ENCODE results near the gene MDM2. TPM values are rescaled to one million over a fixed set of nuclear protein-coding genes. Genes with fewer than 3 reads are reported as not detected.

MDM2 gene
- total and polyA plus RNA-seq, 2 of the 13 experiments (the other 11 are each of a cell fraction or from before 2014, with no cell fraction given): 29.3 to 314 TPM

DNA sequence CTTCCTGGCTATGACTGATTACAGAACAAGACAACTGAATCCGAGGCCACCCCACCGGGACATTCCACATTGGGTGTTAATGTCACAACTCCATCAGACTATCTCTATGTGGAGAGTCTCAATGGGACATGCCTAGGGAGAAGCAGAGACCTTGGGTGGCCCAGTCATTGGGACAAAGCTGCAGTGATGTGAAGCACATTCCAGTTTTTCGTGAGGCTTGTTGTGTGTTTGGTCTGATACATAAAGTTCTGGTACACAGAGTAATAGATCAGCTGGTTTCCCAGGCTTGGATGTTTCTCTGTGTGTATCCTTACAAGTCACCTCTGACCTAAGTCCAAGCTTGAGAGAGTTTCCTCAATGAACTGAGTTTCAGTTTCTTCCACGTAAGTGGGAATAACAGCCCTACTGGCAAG is 82.7 kb downstream of the MDM2 start:
- Histone ChIP-seq H2AFZ (ENCODE audit: low read length) (no peak overlapping the region), H3K36me3 (replicated peaks in 1 of 2; ENCODE audit: control insufficient read depth in 1 of 2, insufficient read depth in 2 of 2, low read length in 2 of 2) (no peaks in the 10 kb centered on the region), H3K9ac (ENCODE audit: insufficient read depth, low read depth, low read length) (no peak overlapping the region), H4K20me1 (ENCODE audit: insufficient read depth, low read length) (no peaks in the 10 kb centered on the region), H3K4me2 (ENCODE audit: low read depth, low read length) (no peak overlapping the region), H3K4me1 (ENCODE audit: insufficient read depth, low read length) (peaks cover 6% of the 10 kb centered on the region), H3K9me3 (ENCODE audit: low read length) (no peaks in the 10 kb centered on the region), H3K79me2 (ENCODE audit: insufficient read depth, low read length) (no peaks in the 10 kb centered on the region), H3K27me3 (ENCODE audit: control insufficient read depth in 1 of 2, insufficient read depth in 2 of 2, low read length in 2 of 2) (no peaks in the 10 kb centered on the region), H3K27ac (ENCODE audit: extremely low read length, insufficient read depth, low read length) (no peak overlapping the region), H3K4me3 (replicated peaks in 1 of 3; ENCODE audit: insufficient read depth in 1 of 3, low read depth in 2 of 3, low read length in 3 of 3) (no peak overlapping the region)
- 11% methylated on average over 4 of the region's 4 CpGs for WGBS (ENCODE audit: low lambda C conversion rate)
- ChIA-PET POLR2A (no interaction called here), CTCF (ENCODE audit: low intra/inter-chr PET ratio, low total read pairs) (no interaction called here)
- no peak for DNase-seq (ENCODE audit: low spot score)
- in situ Hi-C loops (cut with HindIII; ENCODE audit: extremely low pct_ligation_motif_present, low pct_unique_long_range_greater_than_20kb) (no loop called here), intact Hi-C loops (cut with micrococcal nuclease; ENCODE audit: unreplicated experiment) (no loop called here)
- FAIRE-seq: no peak
- no TSS peak for BruUV-seq (replicated peaks)
- ATAC-seq: no peak
- no peak for TF ChIP-seq ZNF230 (CRISPR knock-in tag; IDR thresholded peaks at IDR 0.05)
- TF ChIP-seq, protein P1, sequence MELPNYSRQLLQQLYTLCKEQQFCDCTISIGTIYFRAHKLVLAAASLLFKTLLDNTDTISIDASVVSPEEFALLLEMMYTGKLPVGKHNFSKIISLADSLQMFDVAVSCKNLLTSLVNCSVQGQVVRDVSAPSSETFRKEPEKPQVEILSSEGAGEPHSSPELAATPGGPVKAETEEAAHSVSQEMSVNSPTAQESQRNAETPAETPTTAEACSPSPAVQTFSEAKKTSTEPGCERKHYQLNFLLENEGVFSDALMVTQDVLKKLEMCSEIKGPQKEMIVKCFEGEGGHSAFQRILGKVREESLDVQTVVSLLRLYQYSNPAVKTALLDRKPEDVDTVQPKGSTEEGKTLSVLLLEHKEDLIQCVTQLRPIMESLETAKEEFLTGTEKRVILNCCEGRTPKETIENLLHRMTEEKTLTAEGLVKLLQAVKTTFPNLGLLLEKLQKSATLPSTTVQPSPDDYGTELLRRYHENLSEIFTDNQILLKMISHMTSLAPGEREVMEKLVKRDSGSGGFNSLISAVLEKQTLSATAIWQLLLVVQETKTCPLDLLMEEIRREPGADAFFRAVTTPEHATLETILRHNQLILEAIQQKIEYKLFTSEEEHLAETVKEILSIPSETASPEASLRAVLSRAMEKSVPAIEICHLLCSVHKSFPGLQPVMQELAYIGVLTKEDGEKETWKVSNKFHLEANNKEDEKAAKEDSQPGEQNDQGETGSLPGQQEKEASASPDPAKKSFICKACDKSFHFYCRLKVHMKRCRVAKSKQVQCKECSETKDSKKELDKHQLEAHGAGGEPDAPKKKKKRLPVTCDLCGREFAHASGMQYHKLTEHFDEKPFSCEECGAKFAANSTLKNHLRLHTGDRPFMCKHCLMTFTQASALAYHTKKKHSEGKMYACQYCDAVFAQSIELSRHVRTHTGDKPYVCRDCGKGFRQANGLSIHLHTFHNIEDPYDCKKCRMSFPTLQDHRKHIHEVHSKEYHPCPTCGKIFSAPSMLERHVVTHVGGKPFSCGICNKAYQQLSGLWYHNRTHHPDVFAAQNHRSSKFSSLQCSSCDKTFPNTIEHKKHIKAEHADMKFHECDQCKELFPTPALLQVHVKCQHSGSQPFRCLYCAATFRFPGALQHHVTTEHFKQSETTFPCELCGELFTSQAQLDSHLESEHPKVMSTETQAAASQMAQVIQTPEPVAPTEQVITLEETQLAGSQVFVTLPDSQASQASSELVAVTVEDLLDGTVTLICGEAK (IDR thresholded peaks at IDR 0.05): no peak
- TF ChIP-seq, protein P1 (CRISPR knock-in tag; IDR thresholded peaks at IDR 0.05): no peak
- no peak for TF ChIP-seq RBFOX2 (IDR thresholded peaks at IDR 0.05; ENCODE audit: low read depth, low read length)
- TF ChIP-seq, protein P2, sequence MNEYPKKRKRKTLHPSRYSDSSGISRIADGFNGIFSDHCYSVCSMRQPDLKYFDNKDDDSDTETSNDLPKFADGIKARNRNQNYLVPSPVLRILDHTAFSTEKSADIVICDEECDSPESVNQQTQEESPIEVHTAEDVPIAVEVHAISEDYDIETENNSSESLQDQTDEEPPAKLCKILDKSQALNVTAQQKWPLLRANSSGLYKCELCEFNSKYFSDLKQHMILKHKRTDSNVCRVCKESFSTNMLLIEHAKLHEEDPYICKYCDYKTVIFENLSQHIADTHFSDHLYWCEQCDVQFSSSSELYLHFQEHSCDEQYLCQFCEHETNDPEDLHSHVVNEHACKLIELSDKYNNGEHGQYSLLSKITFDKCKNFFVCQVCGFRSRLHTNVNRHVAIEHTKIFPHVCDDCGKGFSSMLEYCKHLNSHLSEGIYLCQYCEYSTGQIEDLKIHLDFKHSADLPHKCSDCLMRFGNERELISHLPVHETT (CRISPR knock-in tag; conservative IDR thresholded peaks at IDR 0.05): no peak
- no peak for TF ChIP-seq NCOR1 (IDR thresholded peaks at IDR 0.05; ENCODE audit: borderline replicate concordance, low read length)
- TF ChIP-seq ZNF558 (CRISPR knock-in tag; IDR thresholded peaks at IDR 0.05; ENCODE audit: borderline replicate concordance): no peak
- no peak for TF ChIP-seq SIN3B (IDR thresholded peaks at IDR 0.05; ENCODE audit: low read length)
- TF ChIP-seq, protein P3, sequence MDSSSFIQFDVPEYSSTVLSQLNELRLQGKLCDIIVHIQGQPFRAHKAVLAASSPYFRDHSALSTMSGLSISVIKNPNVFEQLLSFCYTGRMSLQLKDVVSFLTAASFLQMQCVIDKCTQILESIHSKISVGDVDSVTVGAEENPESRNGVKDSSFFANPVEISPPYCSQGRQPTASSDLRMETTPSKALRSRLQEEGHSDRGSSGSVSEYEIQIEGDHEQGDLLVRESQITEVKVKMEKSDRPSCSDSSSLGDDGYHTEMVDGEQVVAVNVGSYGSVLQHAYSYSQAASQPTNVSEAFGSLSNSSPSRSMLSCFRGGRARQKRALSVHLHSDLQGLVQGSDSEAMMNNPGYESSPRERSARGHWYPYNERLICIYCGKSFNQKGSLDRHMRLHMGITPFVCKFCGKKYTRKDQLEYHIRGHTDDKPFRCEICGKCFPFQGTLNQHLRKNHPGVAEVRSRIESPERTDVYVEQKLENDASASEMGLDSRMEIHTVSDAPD (CRISPR knock-in tag; IDR thresholded peaks at IDR 0.05): no peak
- no peak for TF ChIP-seq ZNF598 (CRISPR knock-in tag; IDR thresholded peaks at IDR 0.05; ENCODE audit: borderline replicate concordance)
- no peak for TF ChIP-seq ZZZ3 (CRISPR knock-in tag; IDR thresholded peaks at IDR 0.05; ENCODE audit: borderline replicate concordance)
- TF ChIP-seq, protein P4, sequence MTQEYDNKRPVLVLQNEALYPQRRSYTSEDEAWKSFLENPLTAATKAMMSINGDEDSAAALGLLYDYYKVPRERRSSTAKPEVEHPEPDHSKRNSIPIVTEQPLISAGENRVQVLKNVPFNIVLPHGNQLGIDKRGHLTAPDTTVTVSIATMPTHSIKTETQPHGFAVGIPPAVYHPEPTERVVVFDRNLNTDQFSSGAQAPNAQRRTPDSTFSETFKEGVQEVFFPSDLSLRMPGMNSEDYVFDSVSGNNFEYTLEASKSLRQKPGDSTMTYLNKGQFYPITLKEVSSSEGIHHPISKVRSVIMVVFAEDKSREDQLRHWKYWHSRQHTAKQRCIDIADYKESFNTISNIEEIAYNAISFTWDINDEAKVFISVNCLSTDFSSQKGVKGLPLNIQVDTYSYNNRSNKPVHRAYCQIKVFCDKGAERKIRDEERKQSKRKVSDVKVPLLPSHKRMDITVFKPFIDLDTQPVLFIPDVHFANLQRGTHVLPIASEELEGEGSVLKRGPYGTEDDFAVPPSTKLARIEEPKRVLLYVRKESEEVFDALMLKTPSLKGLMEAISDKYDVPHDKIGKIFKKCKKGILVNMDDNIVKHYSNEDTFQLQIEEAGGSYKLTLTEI (CRISPR knock-in tag; conservative IDR thresholded peaks at IDR 0.05): no peak

All from HepG2 (cell line).